GM18870 (cell line): ENCODE data around the gene GGT1.
"Not testable (repeated sequence)": the region's sequence is repeated elsewhere in the genome, so short reads cannot be mapped to it uniquely, and the experiment has no call there.

ENCODE experiments used
- ATAC-seq: cut with Tn5 transposase; IDR thresholded peaks from one replicate; pipeline ENCODE4 v1.9.1; 2021; ENCODE audit warnings: moderate library complexity; ENCODE audit not compliant: unreplicated experiment

GGT1 gene

GRCh38 chr22:24583221-24584165 lies 19.5 kb upstream of the GGT1 start:
- no peak for ATAC-seq

GRCh38 chr22:24584166-24584790 lies 18.7 kb upstream of the GGT1 start:
- ATAC-seq, result no peak

GRCh38 chr22:24584871-24585411 lies 18.1 kb upstream of the GGT1 start:
- ATAC-seq, result no peak

- ATAC-seq, result no peak
Measured at GRCh38 chr22:24585461-24585860, 17.5 kb upstream of the GGT1 start.

- ATAC-seq, result no peak
Measured at GRCh38 chr22:24585927-24586546, 17.0 kb upstream of the GGT1 start.

- no peak for ATAC-seq
Measured at GRCh38 chr22:24587251-24587650, 15.7 kb upstream of the GGT1 start.

- ATAC-seq, result no peak
Measured at GRCh38 chr22:24587948-24588347, 15.0 kb upstream of the GGT1 start.

- no peak for ATAC-seq
Measured at GRCh38 chr22:24588381-24588756, 14.6 kb upstream of the GGT1 start.

- no peak for ATAC-seq
Measured at GRCh38 chr22:24588757-24589481, 14.1 kb upstream of the GGT1 start.

GRCh38 chr22:24589518-24590030 lies 13.4 kb upstream of the GGT1 start:
- ATAC-seq, result no peak

- no peak for ATAC-seq
Measured at GRCh38 chr22:24590596-24591173, 12.3 kb upstream of the GGT1 start.

GRCh38 chr22:24591286-24591830 lies 11.6 kb upstream of the GGT1 start:
- no peak for ATAC-seq

- no peak for ATAC-seq
Measured at GRCh38 chr22:24592058-24592850, 10.7 kb upstream of the GGT1 start.

GRCh38 chr22:24592851-24593558 lies 10.0 kb upstream of the GGT1 start, which contains the start of gene LRRC75B:
LRRC75B (minus strand) TSS chr22:24593073; CDS start chr22:24593039, 34 bp downstream.
- no peak for ATAC-seq

- not testable (repeated sequence) for ATAC-seq
Measured at GRCh38 chr22:24593559-24593835, 9.5 kb upstream of the GGT1 start.

- ATAC-seq, result no peak
Measured at GRCh38 chr22:24593836-24594568, 9.0 kb upstream of the GGT1 start.

- ATAC-seq, result no peak
Measured at GRCh38 chr22:24594569-24595120, 8.3 kb upstream of the GGT1 start.

- ATAC-seq, result no peak
Measured at GRCh38 chr22:24595228-24595627, 7.8 kb upstream of the GGT1 start.
